Stimulated activated naive B cell treated with anti-CD40 and anti-IgM and Interleukin-4, amounts not matched to agents 10 μg/mL and 1 μg/mL and 100 μg/mL, for 72 hours (primary cell): ENCODE measurements around the gene KLK15.

Source experiments
- ATAC-seq, 2 donors: fragments of 150-1000 bp; cut with Tn5 transposase; replicated peaks; 2 replicates each; pipeline ENCODE4 v1.10.0; 2021; ENCODE audit warnings: moderate library complexity in 1 of 2
- DNase-seq: peaks from one replicate; pipeline ENCODE4 v3.0.0; 2021
- H3K27ac Mint-ChIP-seq: one replicate; pipeline ENCODE4 v1.8.0; 2022; ENCODE audit warnings: mild to moderate bottlenecking, mixed read lengths
- H3K27me3 Mint-ChIP-seq, 2 donors: one replicate each; pipeline ENCODE4 v1.8.0; 2022; ENCODE audit warnings: mixed read lengths in 2 of 2
- H3K36me3 Mint-ChIP-seq, 2 donors: one replicate each; pipeline ENCODE4 v1.8.0; 2022; ENCODE audit warnings: mixed read lengths in 2 of 2, mild to moderate bottlenecking in 1 of 2
- H3K4me1 Mint-ChIP-seq, 2 donors: one replicate each; pipeline ENCODE4 v1.8.0; 2022; ENCODE audit warnings: mixed read lengths in 2 of 2, mild to moderate bottlenecking in 1 of 2
- H3K4me3 Mint-ChIP-seq, 2 donors: one replicate each; pipeline ENCODE4 v1.8.0; 2022; ENCODE audit warnings: mild to moderate bottlenecking in 2 of 2, mixed read lengths in 2 of 2, moderate library complexity in 1 of 2
- H3K9me3 Mint-ChIP-seq, 2 donors: one replicate each; pipeline ENCODE4 v1.8.0; 2022; ENCODE audit warnings: mixed read lengths in 2 of 2, mild to moderate bottlenecking in 1 of 2

KLK15 gene

GRCh38 chr19:50833117-50833801 is at the start of gene KLK15:
Gene KLK15 (minus strand): TSS chr19:50833574. CDS start chr19:50831492, 2,082 bp downstream.
- no peak within 1 kb of the TSS for H3K27ac Mint-ChIP-seq
- H3K4me1 Mint-ChIP-seq = peaks cover 12 to 19% of the 10 kb centered on the region in 2 donors
- DNase-seq (no peak), ATAC-seq (no peak)
- H3K27me3 Mint-ChIP-seq = peaks cover 57 to 61% of the 10 kb centered on the region in 2 donors
- H3K4me3 Mint-ChIP-seq = no peak within 1 kb of the TSS
- H3K36me3 Mint-ChIP-seq = peaks cover 0 to under 1% of the 10 kb centered on the region in 2 donors
- H3K9me3 Mint-ChIP-seq = no peaks in the 10 kb centered on the region

GRCh38 chr19:50882188-50882587 is 48.8 kb upstream of the KLK15 start:
- H3K4me1 Mint-ChIP-seq = peaks cover 0 to 5% of the 10 kb centered on the region in 2 donors
- no peak overlapping the region for H3K27ac Mint-ChIP-seq
- H3K36me3 Mint-ChIP-seq = no peaks in the 10 kb centered on the region
- H3K9me3 Mint-ChIP-seq = no peaks in the 10 kb centered on the region
- no peak overlapping the region for H3K4me3 Mint-ChIP-seq
- ATAC-seq (no peak), DNase-seq (no peak)
- H3K27me3 Mint-ChIP-seq = peaks cover 41 to 59% of the 10 kb centered on the region in 2 donors

GRCh38 chr19:50880241-50880640 is 46.9 kb upstream of the KLK15 start:
- no peak overlapping the region for H3K4me3 Mint-ChIP-seq
- DNase-seq (no peak), ATAC-seq (no peak)
- H3K27me3 Mint-ChIP-seq = peaks cover 33 to 42% of the 10 kb centered on the region in 2 donors
- H3K36me3 Mint-ChIP-seq = no peaks in the 10 kb centered on the region
- no peaks in the 10 kb centered on the region for H3K9me3 Mint-ChIP-seq
- peaks cover 0 to 5% of the 10 kb centered on the region in 2 donors for H3K4me1 Mint-ChIP-seq
- no peak overlapping the region for H3K27ac Mint-ChIP-seq

DNA sequence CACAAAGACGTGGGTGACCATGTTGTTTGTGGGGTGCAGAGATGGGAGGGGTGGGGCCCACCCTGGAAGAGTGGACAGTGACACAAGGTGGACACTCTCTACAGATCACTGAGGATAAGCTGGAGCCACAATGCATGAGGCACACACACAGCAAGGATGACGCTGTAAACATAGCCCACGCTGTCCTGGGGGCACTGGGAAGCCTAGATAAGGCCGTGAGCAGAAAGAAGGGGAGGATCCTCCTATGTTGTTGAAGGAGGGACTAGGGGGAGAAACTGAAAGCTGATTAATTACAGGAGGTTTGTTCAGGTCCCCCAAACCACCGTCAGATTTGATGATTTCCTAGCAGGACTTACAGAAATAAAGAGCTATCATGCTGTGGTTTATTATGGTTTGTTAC is 45.5 kb upstream of the KLK15 start:
- Mint-ChIP-seq H3K9me3 (no peaks in the 10 kb centered on the region), H3K36me3 (no peaks in the 10 kb centered on the region), H3K4me1 (peaks cover 0 to 5% of the 10 kb centered on the region in 2 donors), H3K4me3 (no peak overlapping the region), H3K27ac (no peak overlapping the region), H3K27me3 (peaks cover 28 to 38% of the 10 kb centered on the region in 2 donors)
- DNase-seq (no peak), ATAC-seq (no peak)

DNA sequence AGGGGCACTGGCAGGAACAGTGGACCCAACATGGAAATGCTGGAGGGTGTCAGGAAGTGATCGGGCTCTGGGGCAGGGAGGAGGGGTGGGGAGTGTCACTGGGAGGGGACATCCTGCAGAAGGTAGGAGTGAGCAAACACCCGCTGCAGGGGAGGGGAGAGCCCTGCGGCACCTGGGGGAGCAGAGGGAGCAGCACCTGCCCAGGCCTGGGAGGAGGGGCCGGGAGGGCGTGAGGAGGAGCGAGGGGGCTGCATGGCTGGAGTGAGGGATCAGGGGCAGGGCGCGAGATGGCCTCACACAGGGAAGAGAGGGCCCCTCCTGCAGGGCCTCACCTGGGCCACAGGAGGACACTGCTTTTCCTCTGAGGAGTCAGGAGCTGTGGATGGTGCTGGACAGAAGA is 44.0 kb upstream of the KLK15 start:
- Mint-ChIP-seq H3K27me3 (peaks cover 28 to 41% of the 10 kb centered on the region in 2 donors), H3K27ac (no peak overlapping the region), H3K4me3 (no peak overlapping the region), H3K4me1 (peaks cover 0 to 5% of the 10 kb centered on the region in 2 donors), H3K36me3 (no peaks in the 10 kb centered on the region), H3K9me3 (no peaks in the 10 kb centered on the region)
- DNase-seq (no peak), ATAC-seq (no peak)

- peaks cover 27 to 36% of the 10 kb centered on the region in 2 donors for H3K27me3 Mint-ChIP-seq
- no peaks in the 10 kb centered on the region for H3K4me1 Mint-ChIP-seq
These were observed 43.1 kb upstream of the KLK15 start for GRCh38 chr19:50876456-50876855.

GRCh38 chr19:50875795-50876422 is 42.5 kb upstream of the KLK15 start:
- ATAC-seq (peak in 1 of 2 donors; percentile 41), DNase-seq (no peak)
- Mint-ChIP-seq H3K4me1 (no peaks in the 10 kb centered on the region), H3K27ac (no peak overlapping the region), H3K36me3 (no peaks in the 10 kb centered on the region), H3K27me3 (peaks cover 32 to 36% of the 10 kb centered on the region in 2 donors), H3K9me3 (peaks cover 0 to 2% of the 10 kb centered on the region in 2 donors), H3K4me3 (no peak overlapping the region)

More at GRCh38 chr19:50876456-50876855, 43.1 kb upstream of the KLK15 start:
- no peak for DNase-seq
- Mint-ChIP-seq H3K4me3 (no peak overlapping the region), H3K36me3 (no peaks in the 10 kb centered on the region), H3K9me3 (no peaks in the 10 kb centered on the region), H3K27ac (no peak overlapping the region)
- no peak for ATAC-seq

- Mint-ChIP-seq H3K4me3 (no peak overlapping the region), H3K9me3 (peaks cover 0 to 2% of the 10 kb centered on the region in 2 donors), H3K36me3 (no peaks in the 10 kb centered on the region), H3K4me1 (no peaks in the 10 kb centered on the region), H3K27ac (no peak overlapping the region), H3K27me3 (peaks cover 26% of the 10 kb centered on the region in 2 donors)
- DNase-seq = no peak
- ATAC-seq = no peak
These were observed 40.8 kb upstream of the KLK15 start for GRCh38 chr19:50874211-50874610.

DNA sequence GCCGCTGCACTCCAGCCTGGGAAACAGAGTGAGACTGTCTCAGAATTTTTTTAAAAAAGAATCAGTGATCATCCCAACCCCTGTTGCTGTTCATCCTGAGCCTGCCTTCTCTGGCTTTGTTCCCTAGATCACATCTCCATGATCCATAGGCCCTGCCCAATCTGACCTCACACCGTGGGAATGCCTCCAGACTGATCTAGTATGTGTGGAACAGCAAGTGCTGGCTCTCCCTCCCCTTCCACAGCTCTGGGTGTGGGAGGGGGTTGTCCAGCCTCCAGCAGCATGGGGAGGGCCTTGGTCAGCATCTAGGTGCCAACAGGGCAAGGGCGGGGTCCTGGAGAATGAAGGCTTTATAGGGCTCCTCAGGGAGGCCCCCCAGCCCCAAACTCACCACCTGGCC is 39.7 kb upstream of the KLK15 start, which contains the start of gene KLK2:
KLK2 (plus strand) TSS at position 384 of the 400 bp plus-strand sequence. CDS start 35 bp downstream, outside the sequence.
- H3K36me3 Mint-ChIP-seq = no peaks in the 10 kb centered on the region
- DNase-seq (no peak), ATAC-seq (no peak)
- no peak within 1 kb of the TSS for H3K27ac Mint-ChIP-seq
- peaks cover 0 to 2% of the 10 kb centered on the region in 2 donors for H3K9me3 Mint-ChIP-seq
- no peak within 1 kb of the TSS for H3K4me3 Mint-ChIP-seq
- peaks cover 17 to 21% of the 10 kb centered on the region in 2 donors for H3K27me3 Mint-ChIP-seq
- H3K4me1 Mint-ChIP-seq = no peaks in the 10 kb centered on the region

DNA sequence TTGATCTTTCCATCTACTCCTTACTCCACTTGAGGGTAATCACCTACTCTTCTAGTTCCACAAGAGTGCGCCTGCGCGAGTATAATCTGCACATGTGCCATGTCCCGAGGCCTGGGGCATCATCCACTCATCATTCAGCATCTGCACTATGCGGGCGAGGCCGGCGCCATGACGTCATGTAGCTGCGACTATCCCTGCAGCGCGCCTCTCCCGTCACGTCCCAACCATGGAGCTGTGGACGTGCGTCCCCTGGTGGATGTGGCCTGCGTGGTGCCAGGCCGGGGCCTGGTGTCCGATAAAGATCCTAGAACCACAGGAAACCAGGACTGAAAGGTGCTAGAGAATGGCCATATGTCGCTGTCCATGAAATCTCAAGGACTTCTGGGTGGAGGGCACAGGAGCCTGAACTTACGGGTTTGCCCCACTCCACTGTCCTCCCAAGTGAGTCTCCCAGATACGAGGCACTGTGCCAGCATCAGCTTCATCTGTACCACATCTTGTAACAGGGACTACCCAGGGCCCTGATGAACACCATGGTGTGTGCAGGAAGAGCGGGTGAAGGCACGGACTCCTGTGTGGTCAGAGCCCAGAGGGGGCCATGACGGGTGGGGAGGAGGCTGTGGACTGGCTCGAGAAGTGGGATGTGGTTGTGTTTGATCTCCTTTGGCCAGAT is 37.2 kb upstream of the KLK15 start:
- H3K4me3 Mint-ChIP-seq = no peak overlapping the region
- H3K9me3 Mint-ChIP-seq = peaks cover 0 to 2% of the 10 kb centered on the region in 2 donors
- peak in 1 of 2 donors; percentile 65 for ATAC-seq
- no peaks in the 10 kb centered on the region for H3K4me1 Mint-ChIP-seq
- no peak overlapping the region for H3K27ac Mint-ChIP-seq
- H3K27me3 Mint-ChIP-seq = peaks cover 22 to 35% of the 10 kb centered on the region in 2 donors
- DNase-seq = no peak
- H3K36me3 Mint-ChIP-seq = no peaks in the 10 kb centered on the region

DNA sequence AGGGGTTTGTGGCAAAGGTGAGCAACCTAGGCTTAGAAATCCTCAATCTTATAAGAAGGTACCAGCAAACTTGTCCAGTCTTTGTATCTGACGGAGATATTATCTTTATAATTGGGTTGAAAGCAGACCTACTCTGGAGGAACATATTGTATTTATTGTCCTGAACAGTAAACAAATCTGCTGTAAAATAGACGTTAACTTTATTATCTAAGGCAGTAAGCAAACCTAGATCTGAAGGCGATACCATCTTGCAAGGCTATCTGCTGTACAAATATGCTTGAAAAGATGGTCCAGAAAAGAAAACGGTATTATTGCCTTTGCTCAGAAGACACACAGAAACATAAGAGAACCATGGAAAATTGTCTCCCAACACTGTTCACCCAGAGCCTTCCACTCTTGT is 36.1 kb upstream of the KLK15 start:
- Mint-ChIP-seq H3K4me3 (no peak overlapping the region), H3K36me3 (no peaks in the 10 kb centered on the region), H3K27ac (no peak overlapping the region), H3K4me1 (no peaks in the 10 kb centered on the region), H3K9me3 (peaks cover 0 to 2% of the 10 kb centered on the region in 2 donors), H3K27me3 (peaks cover 22 to 44% of the 10 kb centered on the region in 2 donors)
- DNase-seq (no peak), ATAC-seq (no peak)

GRCh38 chr19:50861496-50862286 is 28.3 kb upstream of the KLK15 start:
- Mint-ChIP-seq H3K4me1 (peaks cover 3 to 9% of the 10 kb centered on the region in 2 donors), H3K27me3 (peaks cover 37 to 62% of the 10 kb centered on the region in 2 donors), H3K36me3 (peaks cover 2 to 4% of the 10 kb centered on the region in 2 donors), H3K27ac (no peak overlapping the region), H3K9me3 (peaks cover 11 to 16% of the 10 kb centered on the region in 2 donors), H3K4me3 (no peak overlapping the region)
- no peak for ATAC-seq
- no peak for DNase-seq

DNA sequence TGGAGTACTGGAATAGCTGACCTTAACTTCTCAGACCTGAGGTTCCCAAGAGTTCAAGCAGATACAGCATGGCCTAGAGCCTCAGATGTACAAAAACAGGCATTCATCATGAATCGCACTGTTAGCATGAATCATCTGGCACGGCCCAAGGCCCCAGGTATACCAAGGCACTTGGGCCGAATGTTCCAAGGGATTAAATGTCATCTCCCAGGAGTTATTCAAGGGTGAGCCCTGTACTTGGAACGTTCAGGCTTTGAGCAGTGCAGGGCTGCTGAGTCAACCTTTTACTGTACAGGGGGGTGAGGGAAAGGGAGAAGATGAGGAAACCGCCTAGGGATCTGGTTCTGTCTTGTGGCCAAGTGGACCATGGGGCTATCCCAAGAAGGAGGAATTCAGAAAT is 27.6 kb upstream of the KLK15 start:
- ATAC-seq (no peak), DNase-seq (no peak)
- peaks cover 43 to 62% of the 10 kb centered on the region in 2 donors for H3K27me3 Mint-ChIP-seq
- H3K36me3 Mint-ChIP-seq = peaks cover 2 to 4% of the 10 kb centered on the region in 2 donors
- H3K9me3 Mint-ChIP-seq = peaks cover 11 to 16% of the 10 kb centered on the region in 2 donors
- no peak overlapping the region for H3K4me3 Mint-ChIP-seq
- H3K27ac Mint-ChIP-seq = no peak overlapping the region
- peaks cover 3 to 9% of the 10 kb centered on the region in 2 donors for H3K4me1 Mint-ChIP-seq

- Mint-ChIP-seq H3K9me3 (peaks cover 11 to 16% of the 10 kb centered on the region in 2 donors), H3K4me1 (peaks cover 3 to 9% of the 10 kb centered on the region in 2 donors), H3K27ac (no peak overlapping the region), H3K36me3 (peaks cover 2 to 4% of the 10 kb centered on the region in 2 donors), H3K4me3 (no peak overlapping the region), H3K27me3 (peaks cover 54 to 66% of the 10 kb centered on the region in 2 donors)
- no peak for DNase-seq
- ATAC-seq = no peak
These were observed 26.5 kb upstream of the KLK15 start for GRCh38 chr19:50859849-50860248.
